HepG2 (cell line): Measurements from ENCODE around the gene PTGIS. TPM values are rescaled to one million over a fixed set of nuclear protein-coding genes. Genes with fewer than 3 reads are reported as not detected.

Experiments
- ARID2 ChIP-seq: sonication (generic); formaldehyde crosslinking; IDR thresholded peaks from 2 replicates; pipeline ENCODE4 v1.8.1; 2022; ENCODE audit warnings: mild to moderate bottlenecking, missing genetic modification reagents, borderline replicate concordance
- CREBL2 ChIP-seq: sonication (generic); formaldehyde crosslinking; IDR thresholded peaks from 2 replicates; pipeline ENCODE4 v1.8.1; 2023; ENCODE audit warnings: missing genetic modification reagents, mild to moderate bottlenecking, borderline replicate concordance
- ELF1 ChIP-seq: sonication (generic); formaldehyde crosslinking; IDR thresholded peaks from 2 replicates; pipeline ENCODE4 v1.4.0; 2020; ENCODE audit warnings: missing genetic modification reagents
- FOXM1 ChIP-seq: sonication (generic); formaldehyde crosslinking; IDR thresholded peaks from 2 replicates; pipeline ENCODE4 v1.5.0; 2020; ENCODE audit warnings: missing genetic modification reagents
- HCFC1 ChIP-seq: fragments of 150-350 bp; IDR thresholded peaks from 2 replicates; pipeline ENCODE4 v1.6.1; 2014; ENCODE audit warnings: low read depth, low read length
- IRF1 ChIP-seq: sonication (generic); formaldehyde crosslinking; IDR thresholded peaks from 2 replicates; pipeline ENCODE4 v1.4.0; 2020; ENCODE audit warnings: low read depth, mild to moderate bottlenecking, missing genetic modification reagents
- KDM5B ChIP-seq: sonication (generic); formaldehyde crosslinking; IDR thresholded peaks from 2 replicates; pipeline ENCODE4 v1.4.0; 2020; ENCODE audit warnings: missing genetic modification reagents, mild to moderate bottlenecking, borderline replicate concordance
- MIER3 ChIP-seq: IDR thresholded peaks from 2 replicates; pipeline ENCODE4 v1.6.1; 2016; ENCODE audit warnings: missing compliant biosample characterization, borderline replicate concordance
- MTERF4 ChIP-seq: sonication (generic); formaldehyde crosslinking; IDR thresholded peaks from 2 replicates; pipeline ENCODE4 v1.8.0; 2023; ENCODE audit warnings: mild to moderate bottlenecking, missing genetic modification reagents
- NFRKB ChIP-seq: fragments of 450-650 bp; IDR thresholded peaks from 2 replicates; pipeline ENCODE4 v1.6.1; 2017
- PHF21A ChIP-seq: sonication (generic); formaldehyde crosslinking; IDR thresholded peaks from 2 replicates; pipeline ENCODE4 v1.5.0; 2020; ENCODE audit warnings: mild to moderate bottlenecking, missing genetic modification reagents
- SMC3 ChIP-seq: IDR thresholded peaks from 2 replicates; pipeline ENCODE4 v1.6.1; 2011; ENCODE audit warnings: low read length, improper control_type of control experiment
- YY1 ChIP-seq: IDR thresholded peaks from 2 replicates; pipeline ENCODE4 v1.6.1; 2011; ENCODE audit warnings: low read length, low read depth, moderate library complexity, mild to moderate bottlenecking; ENCODE audit not compliant: insufficient read depth, insufficient replicate concordance
- ZBTB39 ChIP-seq: sonication (generic); formaldehyde crosslinking; IDR thresholded peaks from 2 replicates; pipeline ENCODE4 v1.5.0; 2020; ENCODE audit warnings: missing genetic modification reagents
- ZFP91 ChIP-seq: sonication (generic); formaldehyde crosslinking; IDR thresholded peaks from 2 replicates; pipeline ENCODE4 v1.9.0; 2022; ENCODE audit warnings: missing genetic modification reagents, mild to moderate bottlenecking, borderline replicate concordance
- ZMAT5 ChIP-seq: sonication (generic); formaldehyde crosslinking; IDR thresholded peaks from 2 replicates; pipeline ENCODE4 v1.5.0; 2020; ENCODE audit warnings: mild to moderate bottlenecking, low read depth, missing genetic modification reagents, borderline replicate concordance
- ZNF24 ChIP-seq: fragments of 450-650 bp; IDR thresholded peaks from 2 replicates; pipeline ENCODE4 v1.6.1; 2017; ENCODE audit warnings: antibody characterized with exemption, mild to moderate bottlenecking
- ZNF451 ChIP-seq: sonication (generic); formaldehyde crosslinking; IDR thresholded peaks from 2 replicates; pipeline ENCODE4 v1.5.0; 2020; ENCODE audit warnings: mild to moderate bottlenecking, missing genetic modification reagents
- ZNF512B ChIP-seq: sonication (generic); formaldehyde crosslinking; IDR thresholded peaks from 2 replicates; pipeline ENCODE4 v1.5.1; 2020; ENCODE audit warnings: missing genetic modification reagents, mild to moderate bottlenecking, borderline replicate concordance
- ZNF563 ChIP-seq: sonication (generic); formaldehyde crosslinking; IDR thresholded peaks from 2 replicates; pipeline ENCODE4 v1.8.0; 2022; ENCODE audit warnings: mild to moderate bottlenecking, moderate library complexity, missing genetic modification reagents
- polyA plus RNA-seq, 8 experiments: library from polyadenylated mRNA; depleted of rRNA in 3 of 8; stranded (reverse) in 7 of 8; unstranded in 1 of 8; fragments of >200 nt; fragmentation: Illumina TruSeq in 4 of 8; extraction: Trizol in 4 of 8; gene quantifications; 2 replicates each; pipeline versions ENCODE4 v1.2.1 to v1.2.3, GENCODE V29; 2011 to 2016; ENCODE audit warnings: low read depth in 4 of 8, missing spikeins in 1 of 8, mixed read lengths in 1 of 8; ENCODE audit not compliant: insufficient read depth in 1 of 8
- total RNA-seq, 5 experiments: library from RNA; depleted of rRNA; stranded (reverse); fragments of >200 nt; fragmentation: Illumina TruSeq; extraction: Trizol; gene quantifications; 2 replicates each; pipeline ENCODE4 v1.2.3, GENCODE V29; 2016; ENCODE audit warnings: low read depth in 1 of 5

Gene PTGIS
- total and polyA plus RNA-seq, 2 of the 13 experiments (the other 11 are each of a cell fraction or from before 2014, with no cell fraction given), result not detected

- TF ChIP-seq IRF1 (CRISPR knock-in tag) (no peak), YY1 (no peak), FOXM1 (CRISPR knock-in tag) (no peak), ZBTB39 (CRISPR knock-in tag) (no peak), ZNF512B (CRISPR knock-in tag) (no peak), MTERF4 (CRISPR knock-in tag) (no peak), ARID2 (CRISPR knock-in tag) (no peak), MIER3 (CRISPR knock-in tag) (no peak), PHF21A (CRISPR knock-in tag) (0 out of 2 replicates have a peak, but pooled peaks have one; percentile 12), ELF1 (0 out of 2 replicates have a peak, but pooled peaks have one; percentile 8), KDM5B (CRISPR knock-in tag) (no peak), ZNF563 (CRISPR knock-in tag) (0 out of 2 replicates have a peak, but pooled peaks have one; percentile 8), SMC3 (no peak), NFRKB (no peak), ZFP91 (CRISPR knock-in tag) (0 out of 2 replicates have a peak, but pooled peaks have one; percentile 3), ZNF451 (CRISPR knock-in tag) (no peak), HCFC1 (no peak), CREBL2 (CRISPR knock-in tag) (no peak), ZMAT5 (CRISPR knock-in tag) (no peak), ZNF24 (no peak)
These were observed 27.1 kb downstream of the PTGIS start (continued) for GRCh38 chr20:49540687-49541435.
